Keratinocyte (primary cell): ENCODE measurements around the gene TAC3.

Experiments
- EZH2 ChIP-seq: IDR thresholded peaks from one replicate; pipeline ENCODE4 v1.6.1; 2012; ENCODE audit warnings: inconsistent platforms, mild to moderate bottlenecking, low read length, moderate library complexity
- TF ChIP-seq, protein P1 (sequence below), 3 experiments: IDR thresholded peaks in 1 of 3; conservative IDR thresholded peaks in 1 of 3; optimal IDR thresholded peaks in 1 of 3; 2 replicates in 2 of 3; 3 replicates in 1 of 3; pipeline versions ENCODE3 to v1.5.1; 2011; ENCODE audit warnings: low read length in 3 of 3, mild to moderate bottlenecking in 3 of 3, moderate library complexity in 2 of 3, control low read depth in 1 of 3, inconsistent platforms in 1 of 3; ENCODE audit not compliant: insufficient read depth in 2 of 3; ENCODE audit errors: extremely low read depth in 1 of 3

DNA sequence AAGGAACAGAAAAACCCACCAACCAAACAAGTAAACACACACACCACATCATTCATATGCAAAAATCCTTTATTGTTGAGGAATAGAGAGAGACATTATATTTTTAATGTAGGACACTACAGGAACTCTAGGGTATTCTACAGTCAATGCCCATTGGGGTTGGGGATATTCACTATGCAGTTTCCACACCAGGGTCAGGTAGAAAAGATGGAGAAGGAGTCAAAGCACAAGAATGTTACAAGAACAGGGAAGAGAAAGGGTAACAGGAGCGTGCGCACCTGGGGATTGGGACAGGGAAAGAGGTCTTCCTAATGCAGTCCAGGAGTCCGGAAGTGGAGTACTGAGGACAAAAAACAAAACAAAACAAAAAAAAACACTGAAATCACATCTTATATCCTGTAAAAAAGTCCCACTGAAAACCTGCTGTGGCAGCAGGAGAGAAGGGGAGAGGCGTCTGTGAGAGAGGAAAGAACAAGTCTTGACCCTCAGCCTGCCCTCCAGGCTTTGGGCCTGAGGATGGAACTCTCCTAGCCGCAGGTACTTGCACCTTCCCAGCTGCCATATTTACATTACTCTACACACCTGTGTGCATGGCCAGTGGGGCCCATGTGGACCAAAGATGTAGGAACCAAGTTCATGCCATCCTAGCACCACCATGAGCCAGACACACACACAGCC lies 6.2 kb downstream of the TAC3 start:
- TF ChIP-seq EZH2, result no peak
- TF ChIP-seq, protein P1, sequence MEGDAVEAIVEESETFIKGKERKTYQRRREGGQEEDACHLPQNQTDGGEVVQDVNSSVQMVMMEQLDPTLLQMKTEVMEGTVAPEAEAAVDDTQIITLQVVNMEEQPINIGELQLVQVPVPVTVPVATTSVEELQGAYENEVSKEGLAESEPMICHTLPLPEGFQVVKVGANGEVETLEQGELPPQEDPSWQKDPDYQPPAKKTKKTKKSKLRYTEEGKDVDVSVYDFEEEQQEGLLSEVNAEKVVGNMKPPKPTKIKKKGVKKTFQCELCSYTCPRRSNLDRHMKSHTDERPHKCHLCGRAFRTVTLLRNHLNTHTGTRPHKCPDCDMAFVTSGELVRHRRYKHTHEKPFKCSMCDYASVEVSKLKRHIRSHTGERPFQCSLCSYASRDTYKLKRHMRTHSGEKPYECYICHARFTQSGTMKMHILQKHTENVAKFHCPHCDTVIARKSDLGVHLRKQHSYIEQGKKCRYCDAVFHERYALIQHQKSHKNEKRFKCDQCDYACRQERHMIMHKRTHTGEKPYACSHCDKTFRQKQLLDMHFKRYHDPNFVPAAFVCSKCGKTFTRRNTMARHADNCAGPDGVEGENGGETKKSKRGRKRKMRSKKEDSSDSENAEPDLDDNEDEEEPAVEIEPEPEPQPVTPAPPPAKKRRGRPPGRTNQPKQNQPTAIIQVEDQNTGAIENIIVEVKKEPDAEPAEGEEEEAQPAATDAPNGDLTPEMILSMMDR (optimal IDR thresholded peaks at IDR 0.05 in 1 of 3, IDR thresholded peaks at IDR 0.05 in 1 of 3, conservative IDR thresholded peaks at IDR 0.05 in 1 of 3; ENCODE audit: extremely low read depth in 1 of 3, insufficient read depth in 2 of 3, low read length in 3 of 3), result no peak
